Omental fat pad (tissue), 4 donors: ENCODE results near the gene MR1. TPM values are rescaled to one million over a fixed set of nuclear protein-coding genes. Genes with fewer than 3 reads are reported as not detected.

Source experiments
- ATAC-seq: fragments of 150-250 bp; one replicate; pipeline ENCODE4 v1.9.1; 2016; ENCODE audit warnings: mild to moderate bottlenecking, moderate library complexity; ENCODE audit not compliant: low FRiP score
- DNase-seq: peaks from one replicate; pipeline ENCODE4 v3.0.0-alpha.2; 2019; ENCODE audit warnings: low spot score
- CTCF ChIP-seq, 3 donors: fragments of 450-650 bp; IDR thresholded peaks; one replicate each; pipeline ENCODE4 v1.5.1; 2016 to 2017; ENCODE audit warnings: antibody characterized with exemption in 3 of 3, mild to moderate bottlenecking in 3 of 3, moderate library complexity in 2 of 3
- total RNA-seq, 4 donors: library from RNA; depleted of rRNA; stranded (reverse); fragments of >200 nt; gene quantifications; one replicate each; pipeline ENCODE4 v1.1.0, GENCODE V29; 2016

MR1 gene
- total RNA-seq, 4 donors from 2014 or later: 12.5 to 16.2 (median 13.1) TPM

- TF ChIP-seq CTCF (IDR thresholded peaks at IDR 0.05): no peak
- ATAC-seq: no peak
- DNase-seq: no peak
Measured at GRCh38 chr1:181079920-181080319, 46.1 kb downstream of the MR1 start.

GRCh38 chr1:181080556-181080955 is 46.8 kb downstream of the MR1 start:
- TF ChIP-seq CTCF (IDR thresholded peaks at IDR 0.05): no peak
- DNase-seq (no peak), ATAC-seq (no peak)

GRCh38 chr1:181081395-181081794 is 47.6 kb downstream of the MR1 start:
- ATAC-seq (no peak), DNase-seq (no peak)
- no peak for TF ChIP-seq CTCF (IDR thresholded peaks at IDR 0.05)

- DNase-seq (no peak), ATAC-seq (no peak)
- TF ChIP-seq CTCF (IDR thresholded peaks at IDR 0.05): no peak
Measured at GRCh38 chr1:181083842-181084605, 50.2 kb downstream of the MR1 start.

- ATAC-seq (no peak), DNase-seq (no peak)
- no peak for TF ChIP-seq CTCF (IDR thresholded peaks at IDR 0.05)
Measured at GRCh38 chr1:181084606-181084969, 50.8 kb downstream of the MR1 start.

- DNase-seq (no peak), ATAC-seq (no peak)
- TF ChIP-seq CTCF (IDR thresholded peaks at IDR 0.05): no peak
Measured at GRCh38 chr1:181086091-181086490, 52.3 kb downstream of the MR1 start.

- DNase-seq (no peak), ATAC-seq (peak; percentile 12)
- no peak for TF ChIP-seq CTCF (IDR thresholded peaks at IDR 0.05)
Measured at GRCh38 chr1:181086926-181087325, 53.1 kb downstream of the MR1 start.
